H1 (cell line): ENCODE results near the gene PRRT1. TPM values are rescaled to one million over a fixed set of nuclear protein-coding genes. Genes with fewer than 3 reads are reported as not detected.

Experiments
- CTCF ChIA-PET: fragments of 300-600 bp; sonication (Branson Sonifier 250); formaldehyde crosslinking; loops from one replicate; lab custom pipeline; 2021; ENCODE audit not compliant: partially characterized antibody; lab: Charles Lee
- POLR2A ChIA-PET: fragments of 300-600 bp; sonication (Branson Sonifier 250); formaldehyde crosslinking; loops from one replicate; lab custom pipeline; 2021; ENCODE audit warnings: inconsistent platforms; ENCODE audit not compliant: partially characterized antibody; lab: Charles Lee
- DNase-seq, 2 experiments: peaks; one replicate each; pipeline versions ENCODE4 v3.0.0 to v3.0.0-alpha.2; 2010 to 2022; ENCODE audit warnings: low spot score in 2 of 2, low read depth in 1 of 2, mixed read lengths in 1 of 2
- FAIRE-seq: peaks from 2 replicates; lab custom pipeline; 2011; peaks lifted over from hg19 to GRCh38; lab: Jason Lieb, UNC
- H2AFZ ChIP-seq: 2 replicates; pipeline ENCODE4 v1.8.1; 2012; ENCODE audit warnings: low read length, inconsistent platforms
- H2AK5ac ChIP-seq: 2 replicates; pipeline ENCODE4 v1.6.1; 2013; ENCODE audit warnings: low read depth, low read length
- H2BK120ac ChIP-seq: replicated peaks from 2 replicates; pipeline ENCODE3; 2013; ENCODE audit warnings: low read depth, low read length, inconsistent platforms
- H2BK12ac ChIP-seq: 2 replicates; pipeline ENCODE4 v1.6.1; 2013; ENCODE audit warnings: low read depth, low read length
- H2BK15ac ChIP-seq: 2 replicates; pipeline ENCODE4 v1.6.1; 2013; ENCODE audit warnings: low read length
- H2BK20ac ChIP-seq: 2 replicates; pipeline ENCODE4 v1.6.1; 2013; ENCODE audit warnings: low read length
- H2BK5ac ChIP-seq: 2 replicates; pipeline ENCODE4 v1.6.1; 2013; ENCODE audit warnings: low read depth, low read length
- H3K14ac ChIP-seq: 2 replicates; pipeline ENCODE4 v1.6.1; 2013; ENCODE audit warnings: inconsistent platforms; ENCODE audit not compliant: insufficient read length
- H3K18ac ChIP-seq: 2 replicates; pipeline ENCODE4 v1.6.1; 2013; ENCODE audit warnings: low read length; ENCODE audit errors: extremely low read depth
- H3K23ac ChIP-seq: 2 replicates; pipeline ENCODE4 v1.6.1; 2013; ENCODE audit warnings: inconsistent platforms; ENCODE audit not compliant: insufficient read length
- H3K23me2 ChIP-seq: 2 replicates; pipeline ENCODE4 v1.6.1; 2013; ENCODE audit warnings: low read depth, low read length
- H3K27ac ChIP-seq: 2 replicates; pipeline ENCODE4 v1.6.1; 2011; ENCODE audit warnings: low read depth, low read length, inconsistent platforms
- H3K27me3 ChIP-seq, 4 experiments: replicated peaks in 1 of 4; 1 replicate in 1 of 4; 2 replicates in 3 of 4; pipeline versions ENCODE4 v1.6.1 to v1.8.1; 2011 to 2013; ENCODE audit warnings: low read length in 3 of 4, mild to moderate bottlenecking in 3 of 4, inconsistent platforms in 2 of 4, mixed read lengths in 2 of 4, moderate library complexity in 1 of 4; ENCODE audit not compliant: control insufficient read depth in 3 of 4, insufficient read depth in 3 of 4; ENCODE audit errors: extremely low read depth in 1 of 4
- H3K36me3 ChIP-seq, 4 experiments: 2 replicates each; pipeline versions ENCODE4 v1.6.1 to v1.8.1; 2011 to 2013; ENCODE audit warnings: mild to moderate bottlenecking in 4 of 4, low read length in 3 of 4, moderate library complexity in 2 of 4, control low read depth in 1 of 4, inconsistent platforms in 1 of 4; ENCODE audit not compliant: insufficient read depth in 4 of 4, control insufficient read depth in 2 of 4
- H3K4ac ChIP-seq: replicated peaks from 2 replicates; pipeline ENCODE3; 2013; ENCODE audit warnings: low read length, low read depth, mixed read lengths, inconsistent platforms; ENCODE audit not compliant: insufficient read length
- H3K4me1 ChIP-seq, 4 experiments: replicated peaks in 1 of 4; 1 replicate in 1 of 4; 2 replicates in 3 of 4; pipeline versions ENCODE4 v1.6.1 to v1.8.1; 2011 to 2013; ENCODE audit warnings: low read length in 3 of 4, inconsistent platforms in 2 of 4, mixed read lengths in 1 of 4; ENCODE audit not compliant: insufficient read depth in 4 of 4, control insufficient read depth in 3 of 4
- H3K4me2 ChIP-seq, 2 experiments: 2 replicates each; pipeline versions ENCODE4 v1.6.1 to v1.8.1; 2011 to 2013; ENCODE audit warnings: low read depth in 2 of 2, low read length in 2 of 2, control low read depth in 1 of 2, inconsistent platforms in 1 of 2, mild to moderate bottlenecking in 1 of 2; ENCODE audit not compliant: insufficient read depth in 1 of 2
- H3K4me3 ChIP-seq, 4 experiments: fragments of 200-600, 300-600 bp in 1 of 4; sonication (generic), shearing (Covaris generic), sonication (Bioruptor Twin) in 1 of 4; 2 replicates each; pipeline versions ENCODE4 v1.5.1 to v1.8.1; 2011 to 2016; ENCODE audit warnings: low read length in 4 of 4, low read depth in 3 of 4, control low read depth in 2 of 4, inconsistent platforms in 2 of 4, mild to moderate bottlenecking in 2 of 4, mixed read lengths in 1 of 4, moderate library complexity in 1 of 4; ENCODE audit not compliant: insufficient read depth in 2 of 4; ENCODE audit errors: extremely low read depth in 1 of 4
- H3K56ac ChIP-seq: replicated peaks from 2 replicates; pipeline ENCODE3; 2013; ENCODE audit warnings: low read depth, mild to moderate bottlenecking, mixed read lengths, low read length, inconsistent platforms; ENCODE audit not compliant: insufficient read length
- H3K79me1 ChIP-seq: 2 replicates; pipeline ENCODE4 v1.6.1; 2013; ENCODE audit warnings: low read depth, low read length, control low read depth
- H3K79me2 ChIP-seq, 2 experiments: 2 replicates each; pipeline versions ENCODE4 v1.6.1 to v1.8.1; 2012 to 2013; ENCODE audit warnings: low read length in 2 of 2, mild to moderate bottlenecking in 2 of 2, inconsistent platforms in 1 of 2; ENCODE audit not compliant: insufficient read depth in 2 of 2, control insufficient read depth in 1 of 2
- H3K9ac ChIP-seq, 4 experiments: replicated peaks in 1 of 4; 1 replicate in 1 of 4; 2 replicates in 3 of 4; pipeline versions ENCODE4 v1.6.1 to v1.8.1; 2011 to 2013; ENCODE audit warnings: low read depth in 3 of 4, low read length in 3 of 4, control low read depth in 2 of 4, mild to moderate bottlenecking in 2 of 4, moderate library complexity in 2 of 4, inconsistent platforms in 1 of 4; ENCODE audit errors: extremely low read depth in 1 of 4
- H3K9me3 ChIP-seq, 2 experiments: 2 replicates each; pipeline versions ENCODE4 v1.6.1 to v1.8.1; 2012 to 2013; ENCODE audit warnings: mild to moderate bottlenecking in 2 of 2, moderate library complexity in 2 of 2, control low read depth in 1 of 2, inconsistent platforms in 1 of 2, low read depth in 1 of 2, low read length in 1 of 2, mixed read lengths in 1 of 2; ENCODE audit not compliant: insufficient read depth in 2 of 2
- H4K20me1 ChIP-seq, 2 experiments: replicated peaks in 1 of 2; 2 replicates each; pipeline versions ENCODE3 to v1.8.1; 2011 to 2013; ENCODE audit warnings: inconsistent platforms in 2 of 2, low read length in 2 of 2, mild to moderate bottlenecking in 1 of 2; ENCODE audit not compliant: insufficient read depth in 2 of 2, control insufficient read depth in 1 of 2
- H4K5ac ChIP-seq: 2 replicates; pipeline ENCODE4 v1.6.1; 2013; ENCODE audit warnings: low read length, low read depth, mixed read lengths, inconsistent platforms; ENCODE audit not compliant: insufficient read length
- H4K8ac ChIP-seq: 2 replicates; pipeline ENCODE4 v1.8.0; 2013; ENCODE audit warnings: mild to moderate bottlenecking, moderate library complexity, low read length, inconsistent platforms; ENCODE audit not compliant: insufficient read depth; ENCODE audit errors: extremely low read depth
- H4K91ac ChIP-seq: replicated peaks from 2 replicates; pipeline ENCODE3; 2013; ENCODE audit warnings: low read length, mixed read lengths, inconsistent platforms; ENCODE audit not compliant: insufficient read length
- CBX5 ChIP-seq: fragments of 300-800, 300-1000 bp; sonication (generic); IDR thresholded peaks from 2 replicates; pipeline ENCODE4 v1.7.1; 2016; ENCODE audit warnings: antibody characterized with exemption, low read length, low read depth
- CHD1 ChIP-seq: IDR thresholded peaks from 2 replicates; pipeline ENCODE4 v1.6.1; 2012; ENCODE audit warnings: low read depth, low read length, improper control_type of control experiment
- CTBP2 ChIP-seq: IDR thresholded peaks from 2 replicates; pipeline ENCODE4 v1.7.0; 2011; ENCODE audit warnings: borderline replicate concordance, mild to moderate bottlenecking, moderate library complexity, mixed read lengths, low read length; ENCODE audit not compliant: insufficient read depth, insufficient read length
- EGR1 ChIP-seq: IDR thresholded peaks from 2 replicates; pipeline ENCODE4 v1.6.1; 2011; ENCODE audit warnings: low read depth, low read length, borderline replicate concordance
- EZH2 ChIP-seq: fragments of 200-600 bp; sonication (generic); IDR thresholded peaks from 2 replicates; pipeline ENCODE4 v1.7.1; 2012; ENCODE audit warnings: low read depth, mild to moderate bottlenecking, moderate library complexity, low read length, inconsistent platforms; ENCODE audit not compliant: severe bottlenecking
- FOSL1 ChIP-seq: IDR thresholded peaks from 2 replicates; pipeline ENCODE4 v1.6.1; 2011; ENCODE audit warnings: mild to moderate bottlenecking, low read depth, low read length, moderate library complexity; ENCODE audit not compliant: insufficient read depth
- MAFK ChIP-seq: IDR thresholded peaks from 2 replicates; pipeline ENCODE4 v1.6.1; 2012; ENCODE audit warnings: low read depth, mild to moderate bottlenecking, improper control_type of control experiment, low read length
- NANOG ChIP-seq: IDR thresholded peaks from 2 replicates; pipeline ENCODE4 v1.6.1; 2011; ENCODE audit warnings: low read length, low read depth, mild to moderate bottlenecking, inconsistent platforms; ENCODE audit not compliant: insufficient read depth, poor library complexity, severe bottlenecking
- POLR2A ChIP-seq, 2 experiments: IDR thresholded peaks; 1 replicate in 1 of 2; 2 replicates in 1 of 2; pipeline ENCODE4 v1.6.1; 2011; ENCODE audit warnings: low read depth in 2 of 2, low read length in 2 of 2, mild to moderate bottlenecking in 2 of 2; ENCODE audit errors: control extremely low read depth in 1 of 2
- RAD21 ChIP-seq, 2 experiments: IDR thresholded peaks in 1 of 2; conservative IDR thresholded peaks in 1 of 2; 2 replicates each; pipeline ENCODE4 v1.6.1; 2011; ENCODE audit warnings: low read depth in 2 of 2, low read length in 2 of 2, improper control_type of control experiment in 1 of 2, inconsistent platforms in 1 of 2, mild to moderate bottlenecking in 1 of 2, moderate library complexity in 1 of 2
- RXRA ChIP-seq: IDR thresholded peaks from 2 replicates; pipeline ENCODE4 v1.6.1; 2011; ENCODE audit warnings: low read depth, mild to moderate bottlenecking, low read length, moderate library complexity; ENCODE audit not compliant: insufficient read depth
- SRF ChIP-seq: IDR thresholded peaks from 2 replicates; pipeline ENCODE4 v1.6.1; 2011; ENCODE audit warnings: mild to moderate bottlenecking, low read depth, low read length, moderate library complexity
- TEAD4 ChIP-seq: IDR thresholded peaks from 2 replicates; pipeline ENCODE4 v1.6.1; 2012; ENCODE audit warnings: low read depth, low read length, inconsistent platforms, mixed read lengths
- YY1 ChIP-seq: IDR thresholded peaks from 2 replicates; pipeline ENCODE4 v1.6.1; 2011; ENCODE audit warnings: low read depth, mild to moderate bottlenecking, low read length
- ZNF274 ChIP-seq: IDR thresholded peaks from 2 replicates; pipeline ENCODE4 v1.7.0; 2012; ENCODE audit warnings: low read length, borderline replicate concordance; ENCODE audit errors: extremely low read depth
- polyA plus RNA-seq, 7 experiments: library from polyadenylated mRNA; depleted of rRNA in 3 of 7; stranded (reverse) in 5 of 7; unstranded in 2 of 7; fragments of >200 nt in 5 of 7; fragments of 200-250 nt in 2 of 7; gene quantifications; 1 replicate in 5 of 7; 2 replicates in 1 of 7; 4 replicates in 1 of 7; pipeline versions ENCODE4 v1.2.1 to v1.2.3, GENCODE V29; 2011 to 2013; ENCODE audit warnings: missing spikeins in 2 of 7, mixed read lengths in 2 of 7
- total RNA-seq: library from RNA; stranded (reverse); fragmentation: NEBNext Ultra II Directional; extraction: Animal tissue kit (Norgen Biotek cat#: 25700); gene quantifications from 2 replicates; pipeline ENCODE4 v1.2.1, GENCODE V29; 2021

The PRRT1 gene
- total and polyA plus RNA-seq, 2 of the 8 experiments (the other 6 are each of a cell fraction or from before 2014, with no cell fraction given) = 0.71 to 2.8 TPM

GRCh38 chr6:32132110-32132509 lies 19.6 kb downstream of the PRRT1 start:
- Histone ChIP-seq H2AFZ (no peak overlapping the region), H3K14ac (no peak overlapping the region), H3K27me3 (no peaks in the 10 kb centered on the region), H2BK15ac (no peak overlapping the region), H3K9ac (no peak overlapping the region), H3K36me3 (no peaks in the 10 kb centered on the region), H2BK12ac (0 out of 2 replicates have a peak overlapping the region, but pooled peaks have one; percentile 39), H3K4me1 (peaks cover 0 to 15% (median 7%) of the 10 kb centered on the region in 4 experiments; a peak in 5 of 7 replicates), H3K4me2 (no peak overlapping the region), H3K23ac (no peak overlapping the region), H3K4me3 (no peak overlapping the region), H3K79me1 (0 out of 2 replicates have a peak, but pooled peaks cover 2% of the 10 kb centered on the region), H3K23me2 (peaks cover 5% of the 10 kb centered on the region), H3K27ac (no peak overlapping the region), H3K18ac (no peak overlapping the region), H4K5ac (no peak overlapping the region), H3K79me2 (peaks cover 0 to 9% of the 10 kb centered on the region in 2 experiments; a peak in 1 of 4 replicates), H3K56ac (no peak overlapping the region), H4K8ac (no peak overlapping the region), H4K91ac (no peak overlapping the region), H3K4ac (no peak overlapping the region), H2BK5ac (no peak overlapping the region), H2BK20ac (no peak overlapping the region), H4K20me1 (no peaks in the 10 kb centered on the region), H3K9me3 (no peaks in the 10 kb centered on the region), H2AK5ac (no peak overlapping the region), H2BK120ac (no peak overlapping the region)
- DNase-seq = no peak
- ChIA-PET POLR2A (interaction anchor here (1.0 to 6.5 kb wide), 3 partner anchors 10 to 19 kb away, joined by 4 to 70 read pairs (median 5); partner anchors contain the start of gene PRRT1), CTCF (interaction anchor here (2.1 to 5.6 kb wide), 2 partner anchors 14 to 17 kb away, joined by 8 to 76 read pairs; no protein-coding TSS in a partner anchor)
- no peak for FAIRE-seq
- TF ChIP-seq ZNF274 (no peak), EGR1 (no peak), CBX5 (no peak), SRF (no peak), CTBP2 (no peak), YY1 (no peak), POLR2A (IDR thresholded peaks at IDR 0.05; ENCODE audit: control extremely low read depth in 1 of 2, low read depth in 2 of 2, low read length in 2 of 2) (no peak), RAD21 (IDR thresholded peaks at IDR 0.05 in 1 of 2, conservative IDR thresholded peaks at IDR 0.05 in 1 of 2; ENCODE audit: low read depth in 2 of 2, low read length in 2 of 2) (no peak), RXRA (no peak), EZH2 (no peak), NANOG (no peak), TEAD4 (no peak), MAFK (no peak), CHD1 (no peak), FOSL1 (no peak)
